ENCODE measurements around the gene ITGAE. TPM values are rescaled to one million over a fixed set of nuclear protein-coding genes. Genes with fewer than 3 reads are reported as not detected.

Gene ITGAE
- total RNA-seq, 2 donors from 2014 or later: 21.8 to 34.3 TPM

GRCh38 chr17:3799181-3799945 is 1.6 kb downstream of the ITGAE start:
- no peaks in the 10 kb centered on the region for H3K9me3 ChIP-seq (ENCODE audit: control insufficient read depth, low read length)
- H3K27ac ChIP-seq (ENCODE audit: low read depth, low read length): no peak overlapping the region
- Mint-ChIP-seq H3K27me3 (ENCODE audit: insufficient read depth) (no peaks in the 10 kb centered on the region), H3K36me3 (ENCODE audit: low read depth) (peaks cover 18% of the 10 kb centered on the region), H3K9me3 (no peaks in the 10 kb centered on the region), H3K27ac (peak overlapping the region; percentile 7), H3K4me1 (no peaks in the 10 kb centered on the region), H3K4me3 (no peak overlapping the region)
- H3K27me3 ChIP-seq (ENCODE audit: control insufficient read depth, insufficient read depth, low read length, poor library complexity, severe bottlenecking): no peaks in the 10 kb centered on the region
- 87 to 88% methylated on average over 11 to 12 of the region's 12 CpGs for WGBS, 2 experiments (ENCODE audit: insufficient coverage in 1 of 2, insufficient read length in 1 of 2)
- H3K4me1 ChIP-seq (ENCODE audit: control insufficient read depth, insufficient read depth, low read length): no peaks in the 10 kb centered on the region
- no peak overlapping the region for H3K4me3 ChIP-seq (ENCODE audit: low read length)
- DNase-seq: peak; percentile 78
- no peak overlapping the region for H3K9ac ChIP-seq (ENCODE audit: extremely low read depth, low read length, poor library complexity, severe bottlenecking)
- no peaks in the 10 kb centered on the region for H3K36me3 ChIP-seq (ENCODE audit: control insufficient read depth, insufficient read depth, low read length)
- peak; percentile 60 for TF ChIP-seq CTCF (conservative IDR thresholded peaks at IDR 0.05)

DNA sequence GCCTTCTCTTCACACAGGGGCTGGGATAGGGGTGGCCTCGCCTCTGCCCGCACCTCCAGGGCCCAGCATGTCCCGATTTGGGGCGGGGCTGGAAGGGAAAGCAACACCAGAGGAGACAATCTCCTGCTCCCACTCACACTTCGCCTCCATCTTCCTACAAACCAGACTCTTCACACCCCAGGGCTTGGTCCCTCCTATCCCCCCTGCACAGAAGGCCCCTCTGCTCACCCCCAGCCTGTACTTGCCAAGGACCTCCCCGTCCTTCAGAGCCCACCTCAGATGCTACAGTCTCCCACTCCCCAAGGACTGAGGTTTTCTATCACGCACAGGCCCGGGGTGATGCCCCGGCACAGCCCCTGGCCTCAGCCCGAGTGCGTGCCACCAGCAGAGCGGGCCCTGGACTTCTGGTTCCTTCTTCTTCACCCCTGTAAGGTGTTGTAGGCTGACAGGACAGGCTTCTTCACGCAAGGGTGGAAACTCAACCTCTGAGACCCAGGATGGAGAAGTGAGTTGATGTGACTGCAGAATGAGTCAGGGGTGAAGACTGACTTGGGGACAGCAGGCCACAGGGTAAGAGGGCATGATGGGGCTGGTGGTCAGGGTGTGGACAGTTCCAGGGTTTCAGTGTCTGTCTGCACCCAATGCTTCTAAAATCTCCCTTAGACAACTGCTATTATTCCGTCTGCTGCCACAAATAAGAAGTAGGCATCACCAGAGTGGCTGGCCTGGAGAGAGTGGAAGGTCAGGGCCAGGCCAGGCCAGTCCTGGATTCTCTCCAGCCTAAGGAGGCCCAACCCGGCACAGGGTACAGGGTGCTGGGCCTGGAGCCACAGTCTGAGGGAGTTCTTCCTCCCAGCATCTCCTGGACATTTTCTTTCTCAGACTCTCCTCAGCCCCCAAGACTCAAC is 2.5 kb downstream of the ITGAE start:
- TF ChIP-seq CTCF (conservative IDR thresholded peaks at IDR 0.05): no peak
- Histone ChIP-seq H3K27ac (ENCODE audit: low read depth, low read length) (no peak overlapping the region), H3K9ac (ENCODE audit: extremely low read depth, low read length, poor library complexity, severe bottlenecking) (no peak overlapping the region), H3K4me1 (ENCODE audit: control insufficient read depth, insufficient read depth, low read length) (no peaks in the 10 kb centered on the region), H3K27me3 (ENCODE audit: control insufficient read depth, insufficient read depth, low read length, poor library complexity, severe bottlenecking) (no peaks in the 10 kb centered on the region), H3K4me3 (ENCODE audit: low read length) (no peak overlapping the region), H3K9me3 (ENCODE audit: control insufficient read depth, low read length) (no peaks in the 10 kb centered on the region), H3K36me3 (ENCODE audit: control insufficient read depth, insufficient read depth, low read length) (no peaks in the 10 kb centered on the region)
- H3K4me1 Mint-ChIP-seq: no peaks in the 10 kb centered on the region
- peaks cover 14% of the 10 kb centered on the region for H3K36me3 Mint-ChIP-seq (ENCODE audit: low read depth)
- H3K27me3 Mint-ChIP-seq (ENCODE audit: insufficient read depth): no peaks in the 10 kb centered on the region
- H3K9me3 Mint-ChIP-seq: no peaks in the 10 kb centered on the region
- WGBS, 2 experiments (ENCODE audit: insufficient coverage in 1 of 2, insufficient read length in 1 of 2): 93 to 98% methylated on average over 8 to 15 of the region's 15 CpGs
- no peak overlapping the region for H3K27ac Mint-ChIP-seq
- no peak overlapping the region for H3K4me3 Mint-ChIP-seq
- peak; percentile 47 for DNase-seq

DNA sequence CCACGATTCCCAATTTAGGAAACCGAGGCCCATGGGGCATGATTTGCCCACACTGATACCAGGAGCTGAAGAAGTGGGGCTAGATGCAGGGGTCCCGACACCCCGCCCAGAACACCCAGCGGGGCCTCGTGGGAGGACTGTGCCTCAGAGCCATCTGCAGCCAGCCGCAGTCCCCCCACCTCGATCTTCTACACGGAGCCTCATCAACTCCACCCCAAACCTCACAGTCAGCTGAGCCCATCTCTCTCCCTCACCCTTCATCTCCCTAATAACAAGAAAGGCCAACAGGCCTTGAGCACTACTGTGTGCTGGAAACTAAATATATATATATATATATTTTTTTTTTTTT is 4.2 kb downstream of the ITGAE start:
- no peaks in the 10 kb centered on the region for H3K9me3 ChIP-seq (ENCODE audit: control insufficient read depth, low read length)
- WGBS, 2 experiments (ENCODE audit: insufficient coverage in 1 of 2, insufficient read length in 1 of 2): 94 to 100% methylated on average over 2 to 9 of the region's 9 CpGs
- H3K36me3 ChIP-seq (ENCODE audit: control insufficient read depth, insufficient read depth, low read length): no peaks in the 10 kb centered on the region
- no peaks in the 10 kb centered on the region for H3K27me3 Mint-ChIP-seq (ENCODE audit: insufficient read depth)
- H3K4me3 ChIP-seq (ENCODE audit: low read length): no peak overlapping the region
- no peaks in the 10 kb centered on the region for H3K27me3 ChIP-seq (ENCODE audit: control insufficient read depth, insufficient read depth, low read length, poor library complexity, severe bottlenecking)
- no peaks in the 10 kb centered on the region for H3K9me3 Mint-ChIP-seq
- no peak overlapping the region for H3K27ac ChIP-seq (ENCODE audit: low read depth, low read length)
- no peak overlapping the region for H3K9ac ChIP-seq (ENCODE audit: extremely low read depth, low read length, poor library complexity, severe bottlenecking)
- H3K4me3 Mint-ChIP-seq: no peak overlapping the region
- peak; percentile 35 for DNase-seq
- peaks cover 2% of the 10 kb centered on the region for H3K36me3 Mint-ChIP-seq (ENCODE audit: low read depth)
- no peaks in the 10 kb centered on the region for H3K4me1 ChIP-seq (ENCODE audit: control insufficient read depth, insufficient read depth, low read length)
- TF ChIP-seq CTCF (conservative IDR thresholded peaks at IDR 0.05): no peak
- H3K4me1 Mint-ChIP-seq: no peaks in the 10 kb centered on the region
- no peak overlapping the region for H3K27ac Mint-ChIP-seq
